HG03108 (cell line): ENCODE results near the gene HDAC8.
A peak's percentile ranks its signal among the peaks of the same experiment; 100 is the strongest.
"Not testable (repeated sequence)": the region's sequence is repeated elsewhere in the genome, so short reads cannot be mapped to it uniquely, and the experiment has no call there.

Experiments
- ATAC-seq: cut with Tn5 transposase; IDR thresholded peaks from one replicate; pipeline ENCODE4 v1.9.1; 2021; ENCODE audit warnings: moderate library complexity; ENCODE audit not compliant: unreplicated experiment

The HDAC8 gene

DNA sequence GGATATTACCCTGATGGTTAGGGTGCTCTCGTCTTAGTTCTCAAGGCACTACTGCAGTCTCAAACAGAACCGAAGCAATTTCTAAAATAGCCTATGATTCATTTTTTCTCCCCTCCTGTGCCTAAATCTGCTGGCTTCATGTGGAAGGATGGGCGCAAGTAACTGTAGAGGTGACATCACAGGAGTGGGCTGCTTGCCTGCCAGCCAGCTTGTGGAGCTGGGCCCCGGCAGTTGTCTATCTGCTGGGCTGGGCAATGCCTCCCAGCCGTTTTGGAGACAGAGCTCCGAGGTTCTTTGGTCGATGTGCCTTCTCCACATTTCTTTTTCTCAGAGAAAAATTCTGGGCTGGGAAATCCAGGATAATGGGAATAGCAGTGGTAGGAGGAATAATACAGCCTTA is 232.6 kb downstream of the HDAC8 start:
- ATAC-seq = no peak

DNA sequence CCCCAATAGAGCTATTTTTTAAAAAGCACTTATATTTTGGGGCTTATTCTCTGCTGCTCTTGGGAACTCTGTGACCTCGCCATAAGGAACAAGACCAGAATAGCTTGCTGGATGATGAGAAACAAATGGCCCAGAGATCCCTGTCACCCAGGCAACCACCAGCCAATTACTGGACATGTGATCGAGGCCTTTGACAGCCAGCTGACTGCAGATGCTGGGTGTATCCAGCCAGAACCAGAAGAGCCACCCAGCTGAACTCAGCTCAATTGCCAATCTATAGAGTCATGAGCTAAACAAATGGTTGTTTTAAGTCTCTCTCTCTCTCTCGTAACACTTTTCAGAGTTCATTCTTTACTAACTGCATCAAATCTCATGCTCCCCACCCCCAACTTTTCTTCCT is 242.5 kb downstream of the HDAC8 start:
- ATAC-seq = no peak

DNA sequence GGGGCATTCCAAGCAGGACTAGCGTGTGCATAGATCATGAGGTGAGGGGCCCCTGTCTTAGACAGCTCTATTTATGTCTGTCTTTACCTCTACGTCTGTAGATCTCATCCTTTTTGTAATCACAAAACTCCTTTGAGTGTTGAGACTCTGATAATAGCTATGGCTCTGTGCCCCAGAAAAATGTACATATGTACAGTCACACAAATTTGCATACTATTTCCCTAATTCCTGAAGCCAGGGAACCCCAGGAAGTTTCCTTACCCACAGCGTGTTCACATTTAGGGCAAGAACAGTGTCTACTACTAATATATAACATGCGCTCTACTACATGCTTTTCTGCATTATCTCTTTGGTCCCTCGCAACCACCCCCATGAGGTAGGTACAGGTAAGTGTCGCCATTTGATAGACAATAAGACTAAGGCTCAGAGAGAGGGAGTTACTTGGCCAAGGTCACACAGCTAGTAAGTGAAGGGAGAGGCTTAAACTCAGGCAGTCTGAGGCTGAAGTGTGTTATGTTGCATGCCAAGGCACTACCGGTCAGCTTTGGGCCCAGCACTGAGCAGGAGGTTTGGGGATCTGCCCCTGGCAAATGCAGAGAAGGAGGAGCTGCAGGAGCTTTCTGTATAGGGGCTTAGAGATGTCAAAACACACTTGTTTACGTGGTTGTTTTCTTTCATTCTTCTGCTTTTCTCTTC is 245.9 kb downstream of the HDAC8 start:
- no peak for ATAC-seq

DNA sequence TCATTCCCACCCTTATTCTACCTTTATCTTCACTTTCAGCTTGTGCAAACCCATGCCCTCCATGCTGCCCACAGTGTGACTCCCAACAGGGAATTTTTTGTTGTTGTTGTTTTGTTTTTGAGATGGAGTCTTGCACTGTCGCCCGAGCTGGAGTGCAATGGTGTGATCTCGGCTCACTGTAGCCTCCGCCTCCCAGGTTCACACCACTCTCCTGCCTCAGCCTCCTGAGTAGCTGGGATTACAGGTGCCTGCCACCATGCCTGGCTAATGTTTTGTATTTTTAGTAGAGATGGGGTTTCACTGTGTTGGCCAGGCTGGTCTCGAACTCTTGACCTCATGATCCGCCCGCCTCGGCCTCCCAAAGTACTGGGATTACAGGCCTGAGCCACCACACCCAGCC is 253.0 kb downstream of the HDAC8 start:
- ATAC-seq = not testable (repeated sequence)

DNA sequence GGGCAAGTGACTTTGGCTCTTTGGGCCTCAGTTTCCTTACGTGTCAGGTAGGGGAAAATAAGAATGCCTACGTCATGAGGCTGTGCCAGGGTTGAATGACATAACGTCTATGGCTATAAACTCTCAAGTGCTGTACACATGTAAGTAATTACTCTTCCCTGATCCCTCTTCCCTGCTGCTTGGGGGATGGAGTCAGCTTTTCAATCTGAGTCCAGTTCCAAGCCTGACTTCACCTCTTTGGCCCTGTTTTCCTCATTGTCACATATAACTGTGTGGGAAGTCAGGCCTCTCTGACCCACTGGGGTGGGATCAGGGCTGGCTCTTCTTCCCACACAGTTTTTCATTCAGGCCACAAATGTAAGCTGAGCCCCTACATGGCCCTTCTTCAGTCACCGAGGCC is 255.5 kb downstream of the HDAC8 start:
- ATAC-seq = no peak

DNA sequence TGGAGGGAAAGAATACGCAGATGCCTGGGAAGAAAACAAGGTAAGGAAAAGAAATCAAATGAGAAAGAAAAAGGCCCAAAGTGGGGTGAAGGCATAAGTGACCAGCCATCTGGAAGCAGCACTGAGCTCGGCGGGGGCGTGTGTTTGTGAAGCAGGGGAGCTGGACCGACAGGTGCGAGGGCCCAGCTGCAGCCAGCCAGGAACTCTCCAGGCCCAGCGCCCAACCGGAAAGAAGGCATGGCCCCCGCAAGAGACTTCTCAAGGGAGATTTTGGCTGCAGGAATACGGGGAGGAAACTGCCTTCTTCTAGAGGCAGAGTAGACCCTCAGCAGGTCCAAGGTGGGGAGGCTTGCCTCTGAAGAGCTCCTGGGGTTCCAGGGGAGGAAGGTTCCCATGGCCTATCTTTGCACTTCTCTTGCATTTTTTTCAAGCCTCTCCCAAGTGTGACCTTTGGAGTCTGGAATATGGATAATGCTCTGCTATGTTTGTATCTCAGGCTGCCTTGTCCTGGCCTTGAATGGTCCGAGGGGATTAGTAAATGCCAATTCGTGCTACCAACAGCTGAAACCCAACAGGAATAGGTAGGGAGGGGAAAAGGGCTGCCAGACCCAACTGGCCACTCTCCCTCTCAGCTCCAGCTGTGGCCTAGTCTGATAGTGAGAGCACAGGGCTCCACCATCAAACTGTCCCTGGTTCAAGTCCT is 256.1 kb downstream of the HDAC8 start:
- no peak for ATAC-seq

DNA sequence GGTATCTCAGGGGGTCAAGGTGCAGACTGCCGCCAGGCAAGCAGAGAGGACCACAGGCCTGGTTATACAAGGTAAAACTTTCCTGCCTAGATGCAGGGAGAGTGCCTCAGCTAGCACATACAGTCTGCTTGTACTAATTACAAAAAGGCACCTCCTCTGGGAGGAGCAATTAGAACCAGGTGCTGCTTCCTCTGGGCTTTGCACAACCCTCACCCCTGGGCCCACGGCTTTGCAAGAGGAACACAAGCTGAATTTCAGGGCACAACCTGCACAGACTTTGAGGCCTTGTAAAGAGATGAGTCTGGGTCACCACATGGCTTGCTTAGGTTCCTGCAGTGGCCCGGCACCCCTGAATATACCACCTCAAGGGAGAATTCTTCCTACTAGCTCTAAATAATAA is 257.8 kb downstream of the HDAC8 start:
- no peak for ATAC-seq

DNA sequence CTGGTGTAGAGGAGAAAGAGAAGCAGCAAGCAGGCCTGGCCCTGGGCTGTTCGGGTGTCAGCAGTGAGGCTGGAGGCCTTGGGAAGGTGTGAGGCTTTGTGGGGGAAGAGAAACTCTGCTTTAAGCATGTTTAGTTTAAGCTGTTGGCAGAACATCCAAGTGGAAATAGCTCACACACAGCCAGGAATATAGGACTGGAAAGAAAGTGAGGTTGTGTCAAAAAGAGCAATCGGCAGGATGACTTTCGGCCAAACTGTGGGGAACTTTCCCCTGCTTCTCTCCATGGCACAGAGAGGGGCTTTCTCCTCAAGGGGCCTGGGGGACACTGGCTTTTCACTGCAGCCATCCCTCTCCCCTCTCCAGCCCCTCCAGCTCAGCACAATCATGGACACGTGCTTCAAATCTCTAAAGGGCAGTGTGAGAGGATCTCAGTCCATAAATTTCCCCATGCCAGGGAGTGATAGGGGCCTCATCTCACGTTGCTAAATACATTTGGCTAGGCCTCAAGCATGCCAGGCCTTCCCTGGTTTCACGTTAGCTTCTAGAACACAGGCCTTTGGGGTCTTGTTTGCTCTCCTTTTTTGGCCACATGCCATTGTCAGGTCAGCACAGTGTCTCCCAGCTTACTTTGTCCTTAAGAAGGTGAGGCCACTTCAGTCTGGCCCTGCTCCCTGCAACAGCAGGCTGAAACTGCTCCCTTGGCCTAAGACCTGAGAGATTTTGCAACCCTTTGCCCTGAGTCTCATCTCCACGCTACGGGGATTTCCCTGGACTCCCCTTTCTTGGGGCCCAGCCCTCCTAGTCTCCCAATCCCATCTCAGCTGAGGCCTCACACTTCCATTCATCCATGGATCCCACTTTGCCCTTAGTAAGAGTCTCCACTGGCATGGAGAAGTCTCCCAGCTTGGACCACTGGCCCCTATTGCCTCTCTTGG is 258.7 kb downstream of the HDAC8 start:
- ATAC-seq = no peak

DNA sequence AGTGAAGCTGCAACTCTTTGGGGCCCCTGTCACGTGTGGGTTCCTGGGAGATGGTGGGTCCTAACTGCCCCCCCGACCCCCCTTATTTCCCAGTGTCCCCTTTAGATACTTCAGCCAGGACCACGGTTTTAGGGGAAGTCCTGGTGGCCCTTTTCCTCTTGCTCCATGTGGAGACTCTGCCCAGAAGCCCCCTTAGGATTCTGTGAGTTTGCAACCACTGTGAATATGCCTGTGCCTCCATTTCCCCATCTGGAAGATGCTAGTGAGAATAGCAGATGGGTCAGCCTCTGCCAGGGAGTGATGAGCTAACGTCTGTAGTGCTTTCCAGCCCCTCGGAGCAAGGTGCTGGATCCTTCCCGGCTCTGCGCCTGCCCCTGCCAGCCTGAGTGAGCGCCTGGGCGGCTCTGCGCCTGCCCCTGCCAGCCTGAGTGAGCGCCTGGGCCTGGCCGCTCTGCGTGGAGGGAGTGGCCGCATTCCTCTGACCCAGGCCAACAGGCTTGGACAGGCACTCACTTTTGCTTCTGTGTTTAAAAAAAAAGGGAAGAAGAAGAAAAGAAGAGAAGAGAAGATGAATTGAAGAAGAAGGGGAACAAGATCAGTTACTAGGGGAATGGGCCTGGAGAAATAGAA is 260.2 kb downstream of the HDAC8 start:
- no peak for ATAC-seq

DNA sequence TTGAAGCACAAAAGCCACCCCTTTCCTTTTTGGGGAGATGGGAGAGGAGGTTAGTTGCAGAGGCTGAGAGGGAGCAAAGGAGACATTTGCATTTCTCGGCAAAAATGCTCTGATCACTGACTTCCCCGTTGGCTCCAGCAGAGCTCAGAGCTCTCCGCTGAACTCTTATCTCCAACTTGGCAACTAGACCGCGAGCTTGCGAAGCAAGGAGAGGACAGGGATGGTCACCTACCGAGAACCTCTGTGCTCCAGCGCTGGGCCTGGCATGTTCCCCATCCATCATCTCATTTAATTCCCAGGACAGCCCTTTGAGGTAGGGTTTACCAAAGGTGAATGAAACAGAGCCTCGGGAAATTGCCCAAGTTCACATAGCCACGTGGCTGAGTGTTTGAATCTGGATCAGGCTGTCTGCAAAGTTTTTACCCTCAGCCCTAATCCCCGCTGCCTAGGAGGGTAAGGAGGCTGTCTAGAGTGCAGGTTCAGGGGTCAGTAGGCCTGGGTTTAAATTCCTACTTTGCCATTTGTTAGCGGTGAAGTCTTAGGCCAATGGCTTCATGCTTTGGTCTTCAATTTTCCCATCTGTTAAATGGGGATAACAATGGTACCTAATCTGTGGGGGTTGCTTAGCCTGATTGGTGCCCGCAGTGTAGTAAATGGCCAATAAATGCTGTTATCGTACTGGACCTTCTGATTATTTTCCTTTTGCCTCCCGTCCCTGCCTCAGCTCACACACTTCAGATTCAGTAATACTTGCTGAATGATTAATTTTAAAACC is 263.2 kb downstream of the HDAC8 start:
- ATAC-seq = no peak

DNA sequence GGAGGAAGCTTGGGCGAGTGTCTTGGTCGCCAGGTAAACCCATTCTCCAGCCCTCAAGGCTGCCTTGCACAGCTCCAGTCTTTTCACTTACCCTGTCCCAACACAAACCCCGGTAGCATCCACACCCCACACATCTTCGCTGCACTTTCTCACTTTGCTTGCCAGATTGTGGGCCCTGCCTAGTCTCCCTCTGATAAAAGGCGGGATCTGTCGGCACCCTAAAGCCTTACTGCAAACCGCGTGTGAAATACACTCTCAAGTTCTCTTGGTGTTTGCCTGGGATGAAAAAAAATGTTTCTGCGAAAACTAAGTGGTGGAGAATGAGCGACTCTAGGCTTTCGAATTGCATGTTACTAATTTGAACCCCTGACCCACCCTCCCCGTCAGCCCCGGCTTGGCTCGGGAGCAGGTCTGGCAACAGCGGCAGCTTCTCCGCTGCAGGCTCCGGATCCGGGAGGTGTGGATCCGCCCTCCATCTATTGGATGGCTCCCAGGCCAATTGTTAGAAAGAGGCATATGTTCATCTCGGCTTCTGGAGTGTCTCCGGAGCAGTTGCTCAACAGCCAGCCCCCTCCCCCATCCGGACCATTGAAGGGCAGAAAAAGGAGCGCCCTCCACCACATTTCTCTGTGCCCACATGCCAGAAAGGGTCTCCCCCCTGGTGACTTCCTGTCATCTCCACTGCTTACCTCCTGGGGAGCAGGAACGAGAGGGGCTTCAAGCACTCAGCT is 263.9 kb downstream of the HDAC8 start:
- ATAC-seq = no peak

DNA sequence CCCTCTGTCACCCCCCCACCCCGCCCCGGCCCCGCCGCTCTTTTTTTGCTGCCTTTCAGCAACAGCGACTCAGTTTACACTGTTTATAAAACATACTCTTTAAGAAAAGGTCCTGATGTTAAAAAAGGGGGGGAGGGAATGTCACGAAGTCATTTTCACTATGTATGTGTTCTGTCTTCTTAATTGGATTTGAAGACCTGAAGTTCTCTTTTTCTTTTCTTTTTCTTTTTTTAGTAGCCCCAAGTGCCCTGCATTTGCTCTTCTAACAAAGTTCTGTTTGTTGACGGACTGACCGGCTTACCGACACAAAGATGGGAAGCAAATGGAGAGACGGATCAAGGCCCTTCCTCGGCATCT is 264.5 kb downstream of the HDAC8 start:
- no peak for ATAC-seq

DNA sequence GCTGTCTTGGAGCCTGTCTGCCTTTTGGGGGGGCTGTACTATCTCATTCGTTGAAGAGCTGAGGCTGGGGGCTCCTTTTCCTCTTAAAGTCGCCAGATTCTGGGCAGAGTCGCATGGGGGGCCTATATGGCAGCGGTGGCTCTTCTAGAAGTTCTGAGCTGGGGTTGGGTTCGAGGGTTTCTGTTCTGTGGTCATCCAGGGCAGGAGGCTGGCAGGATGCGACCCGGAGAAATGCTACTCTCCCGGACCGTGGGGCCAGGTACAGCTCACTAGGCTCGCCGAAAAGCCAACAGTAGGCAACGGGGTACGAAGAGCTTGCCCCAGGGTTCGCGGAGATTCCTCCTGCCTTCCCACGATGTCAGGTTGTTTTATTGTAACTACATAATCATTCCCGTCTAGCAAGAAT is 265.0 kb downstream of the HDAC8 start:
- no peak for ATAC-seq

DNA sequence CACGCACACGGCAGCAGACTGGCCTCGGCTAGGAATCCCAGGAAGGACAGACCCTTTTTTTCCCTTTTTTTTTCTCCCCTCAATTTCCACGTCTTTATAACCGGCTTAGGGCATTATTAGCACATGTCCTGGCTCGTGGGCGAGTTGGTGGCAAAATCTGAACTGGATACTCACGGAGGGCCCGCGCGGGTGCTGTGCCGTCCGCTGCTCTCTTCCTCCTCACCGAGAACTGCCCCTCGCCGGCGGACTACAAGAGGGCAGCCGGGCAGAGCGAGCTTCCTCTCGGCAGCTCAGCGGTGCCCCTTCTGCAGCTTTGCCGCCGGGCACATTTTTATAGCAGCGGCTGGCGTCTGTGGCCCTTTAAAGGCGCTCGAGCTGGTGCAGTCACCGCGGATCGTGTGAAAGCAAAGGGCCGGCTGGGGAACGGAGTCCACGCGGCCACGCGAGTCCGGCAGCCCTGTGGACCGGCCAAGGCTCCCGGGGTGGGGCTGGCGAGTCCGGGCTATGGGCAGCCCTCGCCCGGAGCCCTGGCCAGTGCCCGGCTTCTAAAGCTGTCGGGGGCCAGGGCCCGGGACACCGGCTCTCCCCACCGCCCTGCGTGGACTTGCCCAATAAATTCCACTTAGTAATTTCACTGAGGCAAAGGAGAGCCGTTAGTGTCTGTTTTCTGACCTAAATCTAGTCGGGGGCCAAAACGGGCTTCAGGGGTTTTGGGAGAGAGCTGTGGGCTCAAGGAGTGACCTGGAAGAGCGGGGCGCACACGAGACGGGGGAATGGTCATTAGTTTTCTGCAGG is 265.6 kb downstream of the HDAC8 start:
- ATAC-seq = peak; percentile 47

DNA sequence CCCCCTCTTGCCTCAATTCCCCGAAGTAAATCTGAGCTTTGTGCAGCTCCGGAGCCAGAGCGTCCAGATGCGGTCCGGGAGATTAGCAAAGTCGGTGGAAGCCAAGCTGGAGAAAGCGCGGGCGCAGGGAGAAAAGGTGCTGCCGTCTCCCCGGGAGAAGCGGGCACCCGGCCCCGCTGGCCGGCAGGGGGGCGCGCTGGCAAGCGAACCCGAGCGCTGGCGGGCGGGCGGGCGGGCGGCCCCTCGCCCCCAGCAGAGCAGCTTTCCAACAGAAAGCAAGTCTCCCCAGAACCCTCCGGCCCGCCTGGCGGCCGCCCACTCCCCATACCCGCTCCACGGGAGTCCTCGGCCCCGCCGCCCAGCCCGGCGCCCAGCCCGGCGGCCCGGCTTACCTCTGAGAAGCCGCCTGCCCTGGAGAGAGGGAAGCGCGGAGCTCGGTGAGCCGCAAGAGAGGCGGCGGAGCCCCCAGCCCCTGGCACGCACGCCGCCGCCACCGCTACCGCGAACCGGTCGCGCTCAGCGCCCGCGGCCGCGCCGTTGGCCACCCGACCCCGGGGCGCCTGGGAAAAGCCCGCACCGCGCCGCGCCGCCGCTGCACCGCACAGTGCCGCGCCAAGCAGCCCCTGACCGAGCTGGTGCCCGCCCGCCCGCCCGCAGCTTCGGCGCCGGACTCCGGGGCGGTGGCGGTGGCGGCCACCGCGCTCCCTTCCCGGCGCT is 266.4 kb downstream of the HDAC8 start:
- no peak for ATAC-seq

DNA sequence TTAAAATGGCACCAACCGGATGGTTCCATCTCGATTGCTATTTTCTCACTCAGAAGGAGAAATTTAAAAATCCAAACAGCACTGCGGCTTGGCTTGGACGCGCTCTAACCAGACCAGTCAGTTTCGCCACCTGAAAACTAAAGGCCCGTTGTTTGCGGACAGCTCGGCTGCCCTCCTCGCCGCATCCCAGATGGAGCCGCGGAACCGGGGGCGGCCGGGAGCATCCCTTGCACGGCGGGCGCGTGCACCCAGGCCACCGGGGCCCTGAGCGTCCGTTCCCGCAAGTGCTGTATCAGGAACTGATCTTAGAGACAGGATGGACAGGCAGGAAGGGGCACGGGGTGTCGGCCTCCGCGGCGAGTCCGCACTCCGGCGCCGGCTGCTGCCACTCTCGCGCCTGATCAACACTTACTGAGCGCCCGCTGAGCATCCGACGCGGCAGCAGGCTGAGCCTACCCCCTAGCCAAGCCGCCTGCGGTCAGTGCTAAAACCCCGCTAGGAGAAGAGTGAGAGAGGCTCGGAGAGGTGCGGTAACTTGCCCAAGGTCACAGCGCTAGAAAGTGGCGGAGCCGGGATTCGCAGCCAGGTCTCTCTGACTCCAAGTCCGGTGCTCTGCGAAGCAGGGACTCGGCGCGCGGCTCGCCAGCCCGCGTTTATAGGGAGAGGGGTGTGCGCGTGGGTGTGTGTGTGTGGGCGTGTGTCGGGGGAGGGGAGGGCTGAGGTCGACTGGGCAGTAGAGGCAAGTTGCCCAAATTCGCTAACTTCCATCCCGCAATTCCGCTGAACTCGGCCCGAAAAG is 267.2 kb downstream of the HDAC8 start, which contains the start of gene CITED1:
Gene CITED1 (minus strand): TSS at position 629 of the 799 bp plus-strand sequence. CDS start 3,045 bp downstream, outside the sequence.
- no peak for ATAC-seq

DNA sequence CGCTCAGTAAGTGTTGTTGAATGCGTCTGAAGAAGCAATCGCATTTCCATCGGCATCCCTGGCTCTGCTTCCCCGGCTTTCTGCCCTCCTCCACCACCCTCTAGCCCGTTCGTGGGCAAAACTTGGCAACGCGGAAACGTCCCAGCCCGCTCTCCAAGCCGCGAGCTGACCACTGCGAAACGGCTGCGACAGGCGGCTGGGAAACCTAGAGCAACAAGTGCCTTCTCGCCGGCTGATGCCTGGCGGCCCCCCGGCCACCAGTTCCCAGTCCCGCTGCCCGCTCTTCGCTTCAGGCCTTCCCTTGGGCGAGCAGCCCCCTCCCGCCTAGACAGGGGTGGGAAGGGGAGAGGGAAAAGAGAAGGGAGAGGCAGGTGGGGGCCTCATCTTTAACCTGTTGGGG is 267.8 kb downstream of the HDAC8 start:
- ATAC-seq = no peak
